OCI-M2 (cell line): ENCODE results near the gene THEM4.
"Not testable (repeated sequence)": the region's sequence is repeated elsewhere in the genome, so short reads cannot be mapped to it uniquely, and the experiment has no call there.

Experiments used
- DNase-seq: peaks from one replicate; lab custom pipeline; 2025; ENCODE audit not compliant: unreplicated experiment; lab: John Stamatoyannopoulos, UW

The THEM4 gene

GRCh38 chr1:151897991-151898431, 11.3 kb downstream of the THEM4 start:
- DNase-seq = no peak

- DNase-seq = no peak
Observed at GRCh38 chr1:151893176-151893924, 16.0 kb downstream of the THEM4 start.

- no peak for DNase-seq
Observed at GRCh38 chr1:151892190-151892589, 17.1 kb downstream of the THEM4 start.

GRCh38 chr1:151891512-151891911, 17.8 kb downstream of the THEM4 start:
- DNase-seq = no peak

- DNase-seq = no peak
Observed at GRCh38 chr1:151888972-151889570, 20.2 kb downstream of the THEM4 start.

- DNase-seq = no peak
Observed at GRCh38 chr1:151887028-151887427, 22.3 kb downstream of the THEM4 start.

GRCh38 chr1:151885479-151885878, 23.8 kb downstream of the THEM4 start:
- no peak for DNase-seq

- not testable (repeated sequence) for DNase-seq
Observed at GRCh38 chr1:151884879-151885278, 24.4 kb downstream of the THEM4 start.

- not testable (repeated sequence) for DNase-seq
Observed at GRCh38 chr1:151884445-151884844, 24.9 kb downstream of the THEM4 start.

GRCh38 chr1:151883898-151884297, 25.4 kb downstream of the THEM4 start:
- DNase-seq = not testable (repeated sequence)

GRCh38 chr1:151882918-151883317, 26.4 kb downstream of the THEM4 start:
- DNase-seq = not testable (repeated sequence)

- no peak for DNase-seq
Observed at GRCh38 chr1:151882466-151882865, 26.8 kb downstream of the THEM4 start.

- DNase-seq = no peak
Observed at GRCh38 chr1:151881479-151881878, 27.8 kb downstream of the THEM4 start.

GRCh38 chr1:151875419-151876097, 33.8 kb downstream of the THEM4 start:
- no peak for DNase-seq

GRCh38 chr1:151872776-151873175, 36.5 kb downstream of the THEM4 start:
- peak; percentile 11 for DNase-seq

- no peak for DNase-seq
Observed at GRCh38 chr1:151871284-151872030, 37.9 kb downstream of the THEM4 start.

GRCh38 chr1:151868486-151868885, 40.8 kb downstream of the THEM4 start:
- DNase-seq = no peak

- DNase-seq = no peak
Observed at GRCh38 chr1:151867765-151868411, 41.4 kb downstream of the THEM4 start.

- DNase-seq = no peak
Observed at GRCh38 chr1:151867321-151867720, 42.0 kb downstream of the THEM4 start.

GRCh38 chr1:151864411-151864810, 44.9 kb downstream of the THEM4 start:
- DNase-seq = no peak

GRCh38 chr1:151862604-151863003, 46.7 kb downstream of the THEM4 start:
- DNase-seq = no peak
